ENCODE data around the gene SETD4.

Gene SETD4

GRCh38 chr21:36004441-36004840 is 55.9 kb downstream of the SETD4 start:
- peak; percentile 35 for DNase-seq

- DNase-seq = no peak
Measured at GRCh38 chr21:36003776-36004175, 56.5 kb downstream of the SETD4 start.

GRCh38 chr21:35996217-35996616 is 64.1 kb downstream of the SETD4 start:
- no peak for DNase-seq

- DNase-seq = no peak
Measured at GRCh38 chr21:35995522-35996088, 64.7 kb downstream of the SETD4 start.

- DNase-seq = no peak
Measured at GRCh38 chr21:35994613-35995012, 65.7 kb downstream of the SETD4 start.

GRCh38 chr21:35993875-35994490 is 66.3 kb downstream of the SETD4 start:
- no peak for DNase-seq

- DNase-seq = no peak
Measured at GRCh38 chr21:35991131-35991530, 69.2 kb downstream of the SETD4 start.

GRCh38 chr21:35990609-35991008 is 69.7 kb downstream of the SETD4 start:
- DNase-seq = no peak

GRCh38 chr21:35989138-35989735 is 71.1 kb downstream of the SETD4 start:
- peak; percentile 11 for DNase-seq

- DNase-seq = no peak
Measured at GRCh38 chr21:35988416-35989137, 71.7 kb downstream of the SETD4 start.

- DNase-seq = no peak
Measured at GRCh38 chr21:35987475-35987874, 72.9 kb downstream of the SETD4 start.

- DNase-seq = no peak
Measured at GRCh38 chr21:35984654-35985361, 75.5 kb downstream of the SETD4 start.

All from fibroblast of skin of back (primary cell).